Measurements from ENCODE around the gene MBNL1.

The MBNL1 gene

GRCh38 chr3:152268555-152269055 is at the start of gene MBNL1:
Gene MBNL1 (plus strand): TSS chr3:152268929. CDS start chr3:152300194, 31,265 bp downstream.
- peak; percentile 90 for DNase-seq

- DNase-seq: no peak
Observed at GRCh38 chr3:152219216-152219615, 49.5 kb upstream of the MBNL1 start.

GRCh38 chr3:152219769-152220255 is 48.9 kb upstream of the MBNL1 start:
- DNase-seq: no peak

- DNase-seq: no peak
Observed at GRCh38 chr3:152222327-152222726, 46.4 kb upstream of the MBNL1 start.

GRCh38 chr3:152225201-152225600 is 43.5 kb upstream of the MBNL1 start:
- DNase-seq: no peak

- DNase-seq: no peak
Observed at GRCh38 chr3:152226176-152226575, 42.6 kb upstream of the MBNL1 start.

GRCh38 chr3:152227027-152227426 is 41.7 kb upstream of the MBNL1 start:
- DNase-seq: no peak

GRCh38 chr3:152229692-152230091 is 39.0 kb upstream of the MBNL1 start:
- DNase-seq: no peak

GRCh38 chr3:152230370-152230769 is 38.4 kb upstream of the MBNL1 start:
- no peak for DNase-seq

- no peak for DNase-seq
Observed at GRCh38 chr3:152232001-152232400, 36.7 kb upstream of the MBNL1 start.

GRCh38 chr3:152232679-152233078 is 36.0 kb upstream of the MBNL1 start:
- DNase-seq: no peak

- no peak for DNase-seq
Observed at GRCh38 chr3:152234657-152235375, 33.9 kb upstream of the MBNL1 start.

- no peak for DNase-seq
Observed at GRCh38 chr3:152235709-152236298, 32.9 kb upstream of the MBNL1 start.

GRCh38 chr3:152236716-152237115 is 32.0 kb upstream of the MBNL1 start:
- no peak for DNase-seq

GRCh38 chr3:152241142-152242017 is 27.3 kb upstream of the MBNL1 start:
- DNase-seq: no peak

GRCh38 chr3:152243301-152243711 is 25.4 kb upstream of the MBNL1 start:
- DNase-seq: no peak

- no peak for DNase-seq
Observed at GRCh38 chr3:152243721-152244516, 24.8 kb upstream of the MBNL1 start.

GRCh38 chr3:152244517-152244888 is 24.2 kb upstream of the MBNL1 start:
- no peak for DNase-seq

- no peak for DNase-seq
Observed at GRCh38 chr3:152245498-152246170, 23.1 kb upstream of the MBNL1 start.

- no peak for DNase-seq
Observed at GRCh38 chr3:152251916-152252315, 16.8 kb upstream of the MBNL1 start.

- no peak for DNase-seq
Observed at GRCh38 chr3:152252755-152253154, 16.0 kb upstream of the MBNL1 start.

GRCh38 chr3:152253514-152253913 is 15.2 kb upstream of the MBNL1 start:
- DNase-seq: no peak
